Measurements from ENCODE around the gene E2F4. TPM values are rescaled to one million over a fixed set of nuclear protein-coding genes. Genes with fewer than 3 reads are reported as not detected.

The E2F4 gene
- total and polyA plus RNA-seq, 2 of the 13 experiments (the other 11 are each of a cell fraction or from before 2014, with no cell fraction given), result 84.8 to 91.2 TPM

DNA sequence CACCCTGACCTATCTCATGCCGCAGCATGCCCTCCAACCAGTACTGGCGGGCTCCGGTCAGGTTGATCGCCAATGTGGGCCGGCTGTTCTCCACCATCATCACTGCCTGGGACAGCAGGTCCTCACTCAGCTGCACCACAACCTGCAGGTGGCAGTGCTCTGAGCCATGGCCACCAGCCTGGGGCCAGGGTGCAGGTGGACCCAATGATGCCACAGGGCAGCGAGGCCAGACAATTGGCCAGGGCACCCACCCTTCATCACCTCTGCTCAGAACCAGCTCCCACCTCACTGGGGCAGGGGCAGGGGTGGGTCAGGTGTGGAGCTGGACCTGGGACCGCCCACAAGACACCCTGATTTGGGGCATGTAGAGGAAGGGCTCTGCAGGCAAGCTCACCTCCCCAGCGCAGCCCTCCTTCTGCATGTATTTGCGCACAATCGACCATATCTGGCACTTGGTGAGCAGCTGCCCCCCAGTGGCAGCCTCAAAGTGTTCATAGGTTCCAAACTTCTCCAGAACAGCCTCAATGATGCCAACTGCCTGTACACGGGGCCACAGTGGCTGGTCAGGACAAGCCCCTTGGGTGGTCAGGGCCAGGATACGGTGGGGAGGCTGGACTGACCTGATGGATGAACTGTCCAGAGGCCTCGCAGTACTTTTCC, 12.4 kb upstream of the E2F4 start:
- H3K9ac ChIP-seq (ENCODE audit: insufficient read depth, low read depth, low read length), result no peak overlapping the region
- TF ChIP-seq HNF1A (IDR thresholded peaks at IDR 0.05; ENCODE audit: low read depth) (no peak), HNF1A (CRISPR knock-in tag; IDR thresholded peaks at IDR 0.05; ENCODE audit: borderline replicate concordance) (no peak), SMARCC2 (IDR thresholded peaks at IDR 0.05) (no peak), ZC3H4 (CRISPR knock-in tag; IDR thresholded peaks at IDR 0.05; ENCODE audit: borderline replicate concordance) (no peak), BRD4 (CRISPR knock-in tag; IDR thresholded peaks at IDR 0.05) (no peak), ELF4 (CRISPR knock-in tag; IDR thresholded peaks at IDR 0.05; ENCODE audit: borderline replicate concordance) (no peak), KDM2A (CRISPR knock-in tag; IDR thresholded peaks at IDR 0.05; ENCODE audit: borderline replicate concordance, low read depth) (0 out of 2 replicates have a peak, but pooled peaks have one; percentile 16), FOXO1 (CRISPR knock-in tag; IDR thresholded peaks at IDR 0.05) (no peak), ZNF253 (CRISPR knock-in tag; IDR thresholded peaks at IDR 0.05; ENCODE audit: borderline replicate concordance) (no peak), TEAD2 (CRISPR knock-in tag; IDR thresholded peaks at IDR 0.05) (no peak), NONO (IDR thresholded peaks at IDR 0.05) (no peak), NONO (CRISPR knock-in tag; conservative IDR thresholded peaks at IDR 0.05) (0 out of 2 replicates have a peak, but pooled peaks have one; percentile 33), HOXA7 (CRISPR knock-in tag; IDR thresholded peaks at IDR 0.05) (no peak), KLF11 (CRISPR knock-in tag; IDR thresholded peaks at IDR 0.05) (no peak), ZSCAN22 (CRISPR knock-in tag; IDR thresholded peaks at IDR 0.05) (no peak), CAMTA2 (CRISPR knock-in tag; IDR thresholded peaks at IDR 0.05; ENCODE audit: borderline replicate concordance) (0 out of 2 replicates have a peak, but pooled peaks have one; percentile 24), ISX (CRISPR knock-in tag; conservative IDR thresholded peaks at IDR 0.05) (no peak)
- TF ChIP-seq, protein P1, sequence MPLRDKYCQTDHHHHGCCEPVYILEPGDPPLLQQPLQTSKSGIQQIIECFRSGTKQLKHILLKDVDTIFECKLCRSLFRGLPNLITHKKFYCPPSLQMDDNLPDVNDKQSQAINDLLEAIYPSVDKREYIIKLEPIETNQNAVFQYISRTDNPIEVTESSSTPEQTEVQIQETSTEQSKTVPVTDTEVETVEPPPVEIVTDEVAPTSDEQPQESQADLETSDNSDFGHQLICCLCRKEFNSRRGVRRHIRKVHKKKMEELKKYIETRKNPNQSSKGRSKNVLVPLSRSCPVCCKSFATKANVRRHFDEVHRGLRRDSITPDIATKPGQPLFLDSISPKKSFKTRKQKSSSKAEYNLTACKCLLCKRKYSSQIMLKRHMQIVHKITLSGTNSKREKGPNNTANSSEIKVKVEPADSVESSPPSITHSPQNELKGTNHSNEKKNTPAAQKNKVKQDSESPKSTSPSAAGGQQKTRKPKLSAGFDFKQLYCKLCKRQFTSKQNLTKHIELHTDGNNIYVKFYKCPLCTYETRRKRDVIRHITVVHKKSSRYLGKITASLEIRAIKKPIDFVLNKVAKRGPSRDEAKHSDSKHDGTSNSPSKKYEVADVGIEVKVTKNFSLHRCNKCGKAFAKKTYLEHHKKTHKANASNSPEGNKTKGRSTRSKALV (CRISPR knock-in tag; IDR thresholded peaks at IDR 0.05), result no peak
- TF ChIP-seq, protein P2, sequence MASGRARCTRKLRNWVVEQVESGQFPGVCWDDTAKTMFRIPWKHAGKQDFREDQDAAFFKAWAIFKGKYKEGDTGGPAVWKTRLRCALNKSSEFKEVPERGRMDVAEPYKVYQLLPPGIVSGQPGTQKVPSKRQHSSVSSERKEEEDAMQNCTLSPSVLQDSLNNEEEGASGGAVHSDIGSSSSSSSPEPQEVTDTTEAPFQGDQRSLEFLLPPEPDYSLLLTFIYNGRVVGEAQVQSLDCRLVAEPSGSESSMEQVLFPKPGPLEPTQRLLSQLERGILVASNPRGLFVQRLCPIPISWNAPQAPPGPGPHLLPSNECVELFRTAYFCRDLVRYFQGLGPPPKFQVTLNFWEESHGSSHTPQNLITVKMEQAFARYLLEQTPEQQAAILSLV (CRISPR knock-in tag; IDR thresholded peaks at IDR 0.05; ENCODE audit: borderline replicate concordance), result no peak

More for the DNA sequence above, 12.4 kb upstream of the E2F4 start:
- intact Hi-C loops (cut with micrococcal nuclease; ENCODE audit: unreplicated experiment) (no loop called here), in situ Hi-C loops (cut with HindIII; ENCODE audit: extremely low pct_ligation_motif_present, low pct_unique_long_range_greater_than_20kb) (no loop called here)
- no TSS peak for BruUV-seq (replicated peaks)
- FAIRE-seq, result no peak
- CTCF ChIA-PET (ENCODE audit: low intra/inter-chr PET ratio, low total read pairs), result interaction anchor here (1.3 kb wide), 1 partner anchor 225 kb away, joined by 5 read pairs; no protein-coding TSS in a partner anchor
- Histone ChIP-seq H2AFZ (ENCODE audit: low read length) (no peak overlapping the region), H3K9me3 (ENCODE audit: low read length) (no peaks in the 10 kb centered on the region), H3K27me3 (ENCODE audit: control insufficient read depth in 1 of 2, insufficient read depth in 2 of 2, low read length in 2 of 2) (no peaks in the 10 kb centered on the region; a peak in 1 of 5 replicates), H3K4me3 (replicated peaks in 1 of 3; ENCODE audit: insufficient read depth in 1 of 3, low read depth in 2 of 3, low read length in 3 of 3) (no peak overlapping the region), H3K36me3 (replicated peaks in 1 of 2; ENCODE audit: control insufficient read depth in 1 of 2, insufficient read depth in 2 of 2, low read length in 2 of 2) (no peaks in the 10 kb centered on the region; a peak in 1 of 5 replicates), H3K4me2 (ENCODE audit: low read depth, low read length) (no peak overlapping the region), H3K79me2 (ENCODE audit: insufficient read depth, low read length) (no peaks in the 10 kb centered on the region), H3K27ac (ENCODE audit: extremely low read length, insufficient read depth, low read length) (no peak overlapping the region), H3K4me1 (ENCODE audit: insufficient read depth, low read length) (peaks cover 37% of the 10 kb centered on the region), H4K20me1 (ENCODE audit: insufficient read depth, low read length) (no peaks in the 10 kb centered on the region; the same call in 1 of the 2 replicates)
- WGBS (ENCODE audit: low lambda C conversion rate), result 82% methylated on average over 11 of the region's 13 CpGs
- DNase-seq (ENCODE audit: low spot score), result no peak
- peak; percentile 13 for ATAC-seq
- POLR2A ChIA-PET, result interaction anchor here (1.0 kb wide), 1 partner anchor 19 kb away, joined by 3 read pairs; no protein-coding TSS in a partner anchor
